ENCODE data around the gene ZNF76.

DNA sequence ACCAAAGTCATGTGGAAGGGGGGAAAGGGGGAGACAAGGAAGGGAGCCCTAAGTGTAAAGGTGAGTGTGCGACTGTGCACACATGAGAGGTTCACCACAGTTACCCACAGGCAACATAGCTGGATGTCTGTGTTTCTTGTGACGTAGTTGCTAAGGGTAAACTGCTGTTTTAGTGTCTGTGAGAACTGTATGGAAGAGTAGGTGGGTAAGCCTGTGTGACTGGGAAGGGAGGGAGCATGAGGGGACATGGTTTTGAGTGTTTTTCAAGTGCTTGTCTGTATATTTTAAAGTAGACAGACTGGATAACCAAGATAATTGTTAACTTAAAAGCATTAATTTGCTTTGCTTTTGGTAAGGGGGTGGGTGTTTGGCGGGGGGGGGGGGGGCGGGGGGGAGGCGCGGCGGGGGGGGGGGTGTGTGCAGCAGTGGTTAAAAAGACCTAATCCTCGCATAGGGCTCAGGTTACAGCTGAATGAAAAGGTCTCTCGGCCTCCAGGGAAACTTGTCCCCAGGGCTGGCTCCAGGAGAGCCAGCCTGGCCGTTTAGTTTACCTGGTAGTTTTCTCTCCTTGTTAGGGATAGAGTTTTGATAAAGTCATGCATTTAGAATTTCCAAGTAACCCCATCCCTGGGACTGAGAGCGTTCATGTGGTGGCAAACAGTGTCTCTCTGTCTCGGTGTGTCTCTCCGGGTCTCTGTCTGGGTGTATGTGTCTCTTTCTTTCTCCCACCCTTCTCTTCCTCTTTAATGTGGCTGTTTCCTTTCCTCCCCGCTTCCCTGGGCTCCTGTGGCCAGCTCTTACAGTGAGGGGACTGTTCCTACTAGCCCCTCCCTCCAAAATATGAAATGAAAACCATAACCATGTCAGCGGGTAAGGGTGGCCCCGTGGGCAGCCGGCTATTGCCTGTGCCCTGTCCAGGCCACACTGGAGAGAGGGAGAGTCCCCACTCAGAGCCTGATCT lies 42.4 kb upstream of the ZNF76 start:
- TF ChIP-seq, protein P1, sequence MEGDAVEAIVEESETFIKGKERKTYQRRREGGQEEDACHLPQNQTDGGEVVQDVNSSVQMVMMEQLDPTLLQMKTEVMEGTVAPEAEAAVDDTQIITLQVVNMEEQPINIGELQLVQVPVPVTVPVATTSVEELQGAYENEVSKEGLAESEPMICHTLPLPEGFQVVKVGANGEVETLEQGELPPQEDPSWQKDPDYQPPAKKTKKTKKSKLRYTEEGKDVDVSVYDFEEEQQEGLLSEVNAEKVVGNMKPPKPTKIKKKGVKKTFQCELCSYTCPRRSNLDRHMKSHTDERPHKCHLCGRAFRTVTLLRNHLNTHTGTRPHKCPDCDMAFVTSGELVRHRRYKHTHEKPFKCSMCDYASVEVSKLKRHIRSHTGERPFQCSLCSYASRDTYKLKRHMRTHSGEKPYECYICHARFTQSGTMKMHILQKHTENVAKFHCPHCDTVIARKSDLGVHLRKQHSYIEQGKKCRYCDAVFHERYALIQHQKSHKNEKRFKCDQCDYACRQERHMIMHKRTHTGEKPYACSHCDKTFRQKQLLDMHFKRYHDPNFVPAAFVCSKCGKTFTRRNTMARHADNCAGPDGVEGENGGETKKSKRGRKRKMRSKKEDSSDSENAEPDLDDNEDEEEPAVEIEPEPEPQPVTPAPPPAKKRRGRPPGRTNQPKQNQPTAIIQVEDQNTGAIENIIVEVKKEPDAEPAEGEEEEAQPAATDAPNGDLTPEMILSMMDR (IDR thresholded peaks at IDR 0.05) = no peak
- TF ChIP-seq EZH2 (IDR thresholded peaks at IDR 0.05) = no peak
- no peak for TF ChIP-seq EZH2phosphoT487 (IDR thresholded peaks at IDR 0.05)

All from neural progenitor cell (in vitro differentiated cells).